Right lobe of liver (tissue), 4 donors: ENCODE results near the gene SLMAP.

Source experiments
- POLR2A ChIP-seq: fragments of 450-650 bp; IDR thresholded peaks from one replicate; pipeline ENCODE4 v1.6.1; 2017; ENCODE audit warnings: antibody characterized with exemption, mild to moderate bottlenecking
- TF ChIP-seq, protein P1 (sequence below), 4 donors: fragments of 200-600 bp in 3 of 4; fragments of 450-650 bp in 1 of 4; IDR thresholded peaks; one replicate each; pipeline versions ENCODE4 v1.5.1 to v1.8.0; 2016 to 2022; ENCODE audit warnings: antibody characterized with exemption in 4 of 4, mild to moderate bottlenecking in 2 of 4
- donor health status: DM: no; HTN: no; CAD: no.
- donor health status: DM: no; HTN: no; CAD: no.
- donor health status: DM: no; HTN: yes; CAD: no.

- TF ChIP-seq, protein P1, sequence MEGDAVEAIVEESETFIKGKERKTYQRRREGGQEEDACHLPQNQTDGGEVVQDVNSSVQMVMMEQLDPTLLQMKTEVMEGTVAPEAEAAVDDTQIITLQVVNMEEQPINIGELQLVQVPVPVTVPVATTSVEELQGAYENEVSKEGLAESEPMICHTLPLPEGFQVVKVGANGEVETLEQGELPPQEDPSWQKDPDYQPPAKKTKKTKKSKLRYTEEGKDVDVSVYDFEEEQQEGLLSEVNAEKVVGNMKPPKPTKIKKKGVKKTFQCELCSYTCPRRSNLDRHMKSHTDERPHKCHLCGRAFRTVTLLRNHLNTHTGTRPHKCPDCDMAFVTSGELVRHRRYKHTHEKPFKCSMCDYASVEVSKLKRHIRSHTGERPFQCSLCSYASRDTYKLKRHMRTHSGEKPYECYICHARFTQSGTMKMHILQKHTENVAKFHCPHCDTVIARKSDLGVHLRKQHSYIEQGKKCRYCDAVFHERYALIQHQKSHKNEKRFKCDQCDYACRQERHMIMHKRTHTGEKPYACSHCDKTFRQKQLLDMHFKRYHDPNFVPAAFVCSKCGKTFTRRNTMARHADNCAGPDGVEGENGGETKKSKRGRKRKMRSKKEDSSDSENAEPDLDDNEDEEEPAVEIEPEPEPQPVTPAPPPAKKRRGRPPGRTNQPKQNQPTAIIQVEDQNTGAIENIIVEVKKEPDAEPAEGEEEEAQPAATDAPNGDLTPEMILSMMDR (IDR thresholded peaks at IDR 0.05): no peak
- no peak for TF ChIP-seq POLR2A
These were observed 177.5 kb downstream of the SLMAP start for GRCh38 chr3:57933602-57934001.
